Colonic mucosa (tissue), 4 donors: ENCODE measurements around the gene FKBP5. TPM values are rescaled to one million over a fixed set of nuclear protein-coding genes. Genes with fewer than 3 reads are reported as not detected.

Experiments
- DNase-seq: peaks from one replicate; pipeline ENCODE4 v3.0.0-alpha.2; 2020
- H3K27ac ChIP-seq: fragments of 200-600 bp; one replicate; pipeline ENCODE4 v1.8.0; 2021
- H3K27me3 ChIP-seq: fragments of 200-600 bp; one replicate; pipeline ENCODE4 v1.8.0; 2021
- H3K36me3 ChIP-seq: fragments of 200-600 bp; one replicate; pipeline ENCODE4 v1.8.0; 2021
- H3K4me1 ChIP-seq: fragments of 200-600 bp; one replicate; pipeline ENCODE4 v1.8.0; 2021; ENCODE audit warnings: mild to moderate bottlenecking
- H3K4me3 ChIP-seq: fragments of 200-600 bp; one replicate; pipeline ENCODE4 v1.8.0; 2021
- H3K9ac ChIP-seq, 2 donors: one replicate each; pipeline ENCODE4 v1.7.0; 2013; ENCODE audit warnings: control low read depth in 2 of 2, low read depth in 2 of 2, low read length in 2 of 2
- H3K9me3 ChIP-seq: fragments of 200-600 bp; one replicate; pipeline ENCODE4 v1.8.0; 2021
- CTCF ChIP-seq: fragments of 200-600 bp; IDR thresholded peaks from one replicate; pipeline ENCODE4 v1.8.0; 2022; ENCODE audit warnings: antibody characterized with exemption, mild to moderate bottlenecking
- intact Hi-C: fragments of 100-400 bp; cut with DNase I; formaldehyde crosslinking; loops from one replicate; pipeline ENCODE4 v1.14.1; 2022
- total RNA-seq, 2 donors: library from RNA; stranded (reverse); fragmentation: NEBNext Ultra II Directional in 1 of 2; extraction: Animal tissue kit (Norgen Biotek cat#: 25700) in 1 of 2; gene quantifications; one replicate each; pipeline ENCODE4 v1.2.1, GENCODE V29; 2021
- donor health status: healthy.
- donor health status: DM: no; HTN: no; CAD: no.
- donor health status: DM: no; HTN: no; CAD: no.

Gene FKBP5
- total RNA-seq, 2 donors from 2014 or later = 29.1 to 54.7 TPM

GRCh38 chr6:35719830-35720733 lies 31.4 kb upstream of the FKBP5 start:
- H3K9ac ChIP-seq = peak overlapping the region; percentile 14 to 48
- no peak overlapping the region for H3K4me3 ChIP-seq
- TF ChIP-seq CTCF = no peak
- DNase-seq = peak; percentile 32
- H3K27me3 ChIP-seq = no peaks in the 10 kb centered on the region
- peak overlapping the region; percentile 37 for H3K27ac ChIP-seq
- H3K4me1 ChIP-seq = peaks cover 21% of the 10 kb centered on the region
- H3K9me3 ChIP-seq = no peaks in the 10 kb centered on the region
- intact Hi-C loops = loop anchor here (5.0 kb wide), 1 partner anchor 33 kb away; the partner anchor contains the start of gene FKBP5
- H3K36me3 ChIP-seq = no peaks in the 10 kb centered on the region

GRCh38 chr6:35719404-35719829 lies 30.7 kb upstream of the FKBP5 start:
- intact Hi-C loops = no loop called here
- no peak overlapping the region for H3K4me3 ChIP-seq
- H3K9ac ChIP-seq = peak overlapping the region in 1 of 2 donors; percentile 14
- H3K4me1 ChIP-seq = peaks cover 21% of the 10 kb centered on the region
- no peak for DNase-seq
- no peaks in the 10 kb centered on the region for H3K27me3 ChIP-seq
- H3K9me3 ChIP-seq = no peaks in the 10 kb centered on the region
- H3K36me3 ChIP-seq = no peaks in the 10 kb centered on the region
- no peak for TF ChIP-seq CTCF
- peak overlapping the region; percentile 37 for H3K27ac ChIP-seq

GRCh38 chr6:35718911-35719381 lies 30.2 kb upstream of the FKBP5 start:
- no peak for DNase-seq
- H3K4me1 ChIP-seq = peaks cover 21% of the 10 kb centered on the region

GRCh38 chr6:35718375-35718736 lies 29.6 kb upstream of the FKBP5 start:
- H3K9me3 ChIP-seq = no peaks in the 10 kb centered on the region
- H3K9ac ChIP-seq = peak overlapping the region in 1 of 2 donors; percentile 17
- no peak overlapping the region for H3K4me3 ChIP-seq
- H3K4me1 ChIP-seq = peaks cover 21% of the 10 kb centered on the region
- no peaks in the 10 kb centered on the region for H3K36me3 ChIP-seq
- H3K27me3 ChIP-seq = no peaks in the 10 kb centered on the region
- no peak overlapping the region for H3K27ac ChIP-seq
- no peak for TF ChIP-seq CTCF
- intact Hi-C loops = no loop called here
- DNase-seq = no peak

More at GRCh38 chr6:35718911-35719381, 30.2 kb upstream of the FKBP5 start:
- Histone ChIP-seq H3K27ac (peak overlapping the region; percentile 37), H3K9ac (peak overlapping the region; percentile 33 to 34), H3K27me3 (no peaks in the 10 kb centered on the region), H3K36me3 (no peaks in the 10 kb centered on the region), H3K4me3 (no peak overlapping the region), H3K9me3 (no peaks in the 10 kb centered on the region)
- no peak for TF ChIP-seq CTCF
- intact Hi-C loops = no loop called here

GRCh38 chr6:35717449-35718374 lies 29.0 kb upstream of the FKBP5 start:
- TF ChIP-seq CTCF = no peak
- Histone ChIP-seq H3K36me3 (no peaks in the 10 kb centered on the region), H3K27me3 (no peaks in the 10 kb centered on the region), H3K9me3 (no peaks in the 10 kb centered on the region), H3K4me3 (no peak overlapping the region), H3K4me1 (peaks cover 19% of the 10 kb centered on the region), H3K9ac (no peak overlapping the region), H3K27ac (no peak overlapping the region)
- no peak for DNase-seq
- intact Hi-C loops = no loop called here
